Right renal pelvis (tissue), 4 donors: ENCODE measurements around the gene SNORC. TPM values are rescaled to one million over a fixed set of nuclear protein-coding genes. Genes with fewer than 3 reads are reported as not detected.

ENCODE experiments used
- DNase-seq, 4 donors: peaks; one replicate each; pipeline ENCODE4 v3.0.0-alpha.2; 2013; ENCODE audit warnings: low read depth in 4 of 4, low spot score in 3 of 4, missing footprints in 1 of 4
- polyA plus RNA-seq, 4 donors: library from polyadenylated mRNA; unstranded; fragments of 120-200 nt; gene quantifications; one replicate each; pipeline ENCODE4 v1.2.1, GENCODE V29; 2013; ENCODE audit not compliant: insufficient read length in 4 of 4

The SNORC gene
- polyA plus RNA-seq, 4 donors, result 1.3 to 2.7 (median 2.2) TPM

DNA sequence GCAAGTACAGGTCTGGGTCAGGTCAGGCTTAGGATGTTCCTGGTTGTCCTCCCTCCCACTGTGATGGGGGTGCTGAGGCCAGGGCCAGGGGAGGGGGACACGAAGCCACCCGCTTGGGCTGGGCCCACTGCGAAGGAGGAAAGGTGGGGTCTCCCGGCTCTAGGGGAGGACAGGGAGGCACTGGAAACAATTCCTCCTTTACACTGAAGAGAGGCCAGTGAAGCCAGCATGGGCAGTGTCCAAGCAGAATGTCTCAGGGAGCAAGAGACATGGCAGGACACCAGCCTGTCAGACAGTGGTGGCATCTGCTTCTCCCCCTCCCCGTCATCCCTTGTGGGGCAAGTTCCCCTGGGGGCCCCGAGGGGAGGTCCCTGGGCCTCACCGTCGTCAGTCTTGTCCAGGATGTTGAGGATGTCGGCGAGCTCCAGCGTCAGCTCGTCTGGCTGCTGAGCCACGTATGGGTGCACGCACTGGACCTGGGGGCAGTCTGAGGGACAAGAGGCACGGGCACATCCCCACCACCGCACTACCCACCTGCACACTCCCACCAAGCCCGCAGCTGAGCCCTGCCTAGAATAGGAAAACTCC is 10.8 kb downstream of the SNORC start:
- no peak for DNase-seq

DNA sequence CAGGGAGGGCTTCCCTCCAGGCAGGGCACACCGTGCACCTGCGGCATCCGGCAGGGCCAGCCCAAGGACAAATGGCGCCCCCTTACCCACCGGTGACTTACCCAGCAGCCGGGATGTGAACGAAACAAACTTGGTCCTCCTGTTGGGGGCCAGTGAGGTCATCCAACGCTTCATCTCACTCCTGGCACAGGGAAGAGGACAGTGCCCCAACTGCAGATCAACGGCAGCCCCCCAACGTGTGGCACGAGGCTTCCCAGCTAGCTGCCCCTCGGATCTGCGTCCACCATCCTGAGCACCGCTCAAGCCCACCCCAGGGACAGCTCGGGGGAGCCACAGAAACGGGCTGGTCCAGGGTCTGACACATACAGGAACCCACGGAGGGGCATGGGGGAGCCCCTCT is 12.0 kb downstream of the SNORC start:
- no peak for DNase-seq

DNA sequence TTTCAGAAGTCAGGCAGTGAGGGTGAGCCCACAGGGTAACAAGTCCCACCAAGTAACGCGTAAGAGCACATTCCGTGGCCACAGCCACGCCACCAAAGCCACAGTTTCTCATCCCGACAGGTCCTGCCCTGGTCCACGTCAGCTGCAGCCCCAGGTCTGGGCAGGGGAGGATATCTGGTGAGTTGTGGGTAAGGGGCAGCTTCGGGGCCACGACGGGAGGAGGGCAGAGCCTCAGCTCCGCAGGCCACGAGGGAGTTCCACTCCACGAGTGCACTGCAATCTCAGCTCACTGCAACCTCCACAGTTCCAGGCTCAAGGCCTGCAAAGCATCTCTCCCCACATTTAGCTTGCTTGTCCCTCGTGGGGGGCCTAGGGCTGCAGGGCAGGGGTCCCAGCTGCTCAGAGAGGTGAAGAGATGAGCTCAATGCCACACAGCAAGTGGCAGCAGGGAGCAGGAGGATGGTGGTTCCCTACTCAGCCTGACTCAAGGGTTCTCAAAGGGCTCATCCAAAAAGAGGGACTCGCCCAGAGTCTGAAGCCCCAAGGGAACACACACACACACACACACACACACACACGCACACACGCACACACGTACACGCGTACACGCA is 12.5 kb downstream of the SNORC start:
- DNase-seq, result no peak

DNA sequence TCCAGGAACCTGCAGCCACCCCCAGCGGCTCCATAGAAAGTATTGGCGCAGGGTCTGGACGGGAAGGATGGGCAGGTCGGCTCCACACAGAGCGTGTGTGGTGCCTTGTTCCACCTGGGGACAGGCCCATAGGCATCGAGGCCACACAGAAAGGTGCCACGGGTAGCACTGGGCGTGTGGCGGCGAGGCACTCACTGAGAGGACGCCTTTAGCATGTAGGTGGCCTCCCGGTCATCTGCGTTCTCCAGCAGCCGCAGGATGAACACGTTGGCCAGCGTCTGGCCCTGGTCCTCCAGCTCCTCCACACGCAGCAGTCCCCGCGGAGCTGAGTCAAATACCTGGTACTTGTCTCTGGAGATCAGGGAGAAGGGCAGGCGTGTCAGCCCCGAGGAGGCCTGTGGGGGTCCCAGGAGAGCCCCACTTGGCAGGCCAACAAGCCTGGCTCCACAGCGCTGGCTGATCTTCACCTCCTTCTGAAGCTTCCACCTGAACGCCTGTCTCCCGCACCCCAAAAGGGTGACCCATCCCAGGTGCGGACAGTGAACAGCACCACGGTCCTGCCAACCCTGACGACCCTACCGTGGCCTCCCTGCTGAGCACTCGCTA is 13.2 kb downstream of the SNORC start:
- DNase-seq, result no peak

DNA sequence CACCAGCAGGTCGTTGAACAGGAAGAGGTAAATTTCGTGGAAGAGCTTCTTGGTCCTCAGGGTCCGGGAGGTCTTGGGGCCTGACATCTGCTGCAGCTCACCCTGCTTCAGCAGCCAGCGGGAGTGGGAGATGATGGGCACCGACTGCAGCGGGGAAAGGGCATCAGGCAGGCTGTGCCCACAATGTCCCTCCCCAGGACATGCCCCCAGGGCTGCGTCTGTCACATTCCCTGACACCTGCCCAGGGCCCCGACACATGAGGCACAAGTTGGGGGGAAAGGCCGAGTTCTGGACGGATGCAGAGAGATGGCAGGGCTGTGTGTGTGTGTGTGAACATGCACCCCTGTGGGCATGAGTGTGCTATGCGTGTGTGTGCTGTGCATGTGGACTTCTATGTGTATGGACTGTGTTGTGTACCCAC is 13.9 kb downstream of the SNORC start:
- no peak for DNase-seq

DNA sequence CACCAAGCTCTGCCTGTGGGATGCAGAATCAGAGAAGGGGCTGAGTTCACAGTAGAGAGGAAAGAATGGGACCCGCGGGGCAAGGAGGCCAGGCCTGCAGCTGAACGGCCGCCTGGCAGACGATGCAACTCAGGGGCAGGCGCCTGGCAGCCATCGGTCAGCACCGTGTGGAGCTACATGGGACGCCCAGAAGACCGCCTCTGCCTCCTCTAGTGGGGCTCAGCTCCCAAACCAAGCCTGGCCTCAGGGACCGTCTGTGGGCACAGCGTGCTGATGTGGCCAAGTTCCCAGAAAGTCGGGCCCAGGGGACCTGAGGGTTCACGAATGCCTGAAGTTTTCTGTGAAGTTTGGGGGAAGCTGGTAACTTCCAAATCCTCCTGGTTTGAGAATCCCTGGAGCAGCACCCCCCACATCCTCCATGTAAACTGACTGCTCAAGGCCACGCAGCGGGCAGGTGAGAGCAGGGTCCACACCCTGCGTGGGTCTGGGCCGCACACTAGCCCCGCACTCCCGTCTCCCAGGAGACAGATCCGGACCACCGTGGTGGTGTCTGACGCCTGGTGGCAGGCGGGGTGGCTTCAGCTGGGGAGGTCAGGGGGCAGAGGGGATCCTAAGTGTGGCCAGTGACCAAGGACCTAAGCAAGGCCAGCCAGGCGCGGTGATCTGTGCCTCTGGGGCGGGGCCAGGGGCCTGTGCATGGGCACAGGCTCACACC is 14.6 kb downstream of the SNORC start:
- DNase-seq, result no peak

DNA sequence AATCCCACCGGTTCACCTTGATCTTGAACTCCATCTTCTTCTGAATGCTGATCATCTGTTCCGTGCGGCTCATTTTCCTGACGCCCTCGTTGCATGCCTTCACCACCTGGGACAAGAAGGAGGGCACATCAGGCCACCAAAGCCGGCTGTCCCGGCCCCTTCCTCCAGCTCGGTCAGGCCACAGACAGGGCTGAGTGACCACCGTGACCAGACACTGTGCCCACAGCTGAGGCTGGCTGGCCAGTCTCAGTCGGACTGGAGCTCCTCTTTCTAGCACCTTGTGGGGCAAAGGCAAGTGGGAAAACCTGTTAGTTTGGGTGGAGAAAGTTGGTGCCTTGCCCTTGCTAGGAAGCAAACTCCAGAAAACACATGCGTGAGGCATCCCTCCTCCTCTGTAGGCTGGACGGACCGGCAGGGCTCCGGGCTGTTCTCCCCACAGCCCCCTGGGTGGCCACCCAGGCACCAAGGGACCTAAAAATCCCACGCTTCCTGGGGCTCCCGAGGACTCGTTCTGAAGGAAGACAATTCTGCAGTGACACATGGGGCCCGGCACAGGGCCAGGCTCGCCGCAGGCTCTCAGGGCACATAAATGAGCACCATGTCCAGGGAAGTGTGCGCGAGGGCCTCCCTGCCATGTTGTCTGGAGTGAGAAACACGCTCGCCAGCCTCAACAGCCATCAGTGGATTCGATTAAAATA is 15.3 kb downstream of the SNORC start:
- DNase-seq, result no peak

DNA sequence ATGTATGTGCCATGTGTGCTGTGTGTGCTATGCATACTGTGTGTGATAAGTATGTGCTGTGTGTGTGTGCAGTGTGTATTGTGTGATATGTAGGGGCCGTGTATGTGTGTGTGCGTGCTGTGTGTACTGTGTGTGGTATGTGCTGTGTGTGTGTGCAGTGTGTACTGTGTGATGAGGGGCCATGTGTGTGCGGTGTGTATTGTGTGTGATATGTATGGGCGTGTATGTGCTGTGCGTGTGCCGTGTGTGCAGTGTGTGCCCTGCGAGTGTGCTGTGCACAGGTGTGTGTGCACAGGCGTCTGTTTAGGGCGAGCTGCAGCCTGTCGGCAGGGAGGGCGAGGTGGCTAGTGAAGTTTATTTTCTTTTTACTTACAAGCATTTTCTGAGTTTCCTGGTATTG is 16.1 kb downstream of the SNORC start:
- DNase-seq, result no peak

DNA sequence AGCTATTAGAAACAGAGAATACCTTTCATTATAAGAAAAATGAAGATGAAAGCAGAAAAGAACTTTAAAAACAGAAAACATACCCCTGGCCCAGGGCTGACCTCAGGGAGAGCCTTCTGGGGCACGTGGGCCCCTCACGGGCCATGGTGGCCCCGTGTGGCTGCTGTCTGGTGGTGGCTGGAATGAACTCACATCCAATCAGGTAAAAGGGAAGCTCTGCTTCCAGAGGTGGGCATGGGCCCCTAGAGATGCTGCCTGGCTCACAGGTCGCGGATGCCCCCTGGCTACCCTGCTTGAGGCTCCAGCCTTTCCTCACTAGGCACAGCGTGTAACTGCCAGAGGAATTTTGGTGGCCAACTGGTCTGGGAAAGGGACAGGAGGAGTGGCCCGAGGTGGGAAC is 16.6 kb downstream of the SNORC start:
- DNase-seq, result no peak

DNA sequence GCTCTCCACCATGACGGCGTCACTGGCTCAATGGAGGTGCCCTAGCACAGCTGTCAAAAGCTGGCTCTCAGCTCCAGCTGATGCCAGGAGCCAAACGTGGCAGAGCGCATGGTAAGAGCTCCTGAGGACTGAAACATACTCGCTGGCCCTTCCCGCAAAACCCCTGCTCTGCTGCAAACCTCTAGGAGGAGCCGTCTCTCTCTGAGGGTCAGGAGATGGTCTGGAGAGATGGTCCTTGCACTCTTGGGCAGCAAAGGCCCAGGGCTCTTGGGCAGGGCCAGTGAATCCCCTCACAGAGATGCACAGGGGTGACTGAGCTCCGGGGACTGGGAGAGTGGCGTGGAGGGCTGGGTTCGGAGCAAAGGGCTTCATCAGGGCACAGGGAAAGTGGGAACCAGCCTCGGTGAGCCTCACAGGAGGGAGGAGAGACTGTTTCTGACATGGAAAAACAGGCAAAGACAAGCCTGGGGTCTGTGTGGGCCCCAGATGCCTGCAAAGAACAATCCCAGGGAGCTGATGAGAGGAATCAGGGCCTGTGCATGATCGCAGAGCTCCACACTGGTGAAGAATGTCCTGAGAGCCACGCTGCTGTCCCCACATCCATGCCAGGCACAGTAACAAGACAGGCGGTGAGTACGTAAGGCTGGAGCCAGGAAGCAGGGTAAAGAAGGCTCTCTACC is 17.2 kb downstream of the SNORC start:
- no peak for DNase-seq

DNA sequence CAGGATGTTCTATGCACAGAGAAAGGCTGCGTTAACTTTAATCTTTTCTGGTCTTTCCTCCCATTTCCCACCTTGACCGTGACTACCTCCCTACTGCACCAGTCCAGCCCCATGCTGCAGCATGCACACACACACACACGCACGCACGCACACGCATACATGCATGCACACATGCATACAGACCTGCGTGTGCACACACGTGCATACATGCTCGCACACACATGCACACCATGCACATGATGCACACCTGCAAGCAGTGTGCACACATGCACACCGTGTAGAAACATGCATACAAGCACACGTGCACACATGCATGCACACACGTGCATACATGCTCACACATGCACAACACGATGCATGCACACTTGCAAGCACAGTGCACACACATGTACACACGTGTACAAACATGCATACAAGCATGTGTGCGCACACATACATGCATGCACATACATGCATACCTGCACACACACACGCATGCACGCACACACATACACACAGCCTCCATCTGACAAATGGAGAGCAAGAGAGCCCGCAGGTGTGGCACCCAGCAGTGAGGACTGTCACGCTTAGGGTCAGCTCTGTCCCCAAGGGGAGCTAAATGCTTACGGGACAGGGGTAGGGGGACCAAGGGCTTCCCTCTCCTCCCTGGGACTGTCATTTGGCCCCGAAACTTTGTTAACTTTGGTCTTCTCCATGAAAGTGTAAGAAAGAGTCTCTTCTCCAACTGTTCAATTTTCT is 18.2 kb downstream of the SNORC start:
- no peak for DNase-seq

DNA sequence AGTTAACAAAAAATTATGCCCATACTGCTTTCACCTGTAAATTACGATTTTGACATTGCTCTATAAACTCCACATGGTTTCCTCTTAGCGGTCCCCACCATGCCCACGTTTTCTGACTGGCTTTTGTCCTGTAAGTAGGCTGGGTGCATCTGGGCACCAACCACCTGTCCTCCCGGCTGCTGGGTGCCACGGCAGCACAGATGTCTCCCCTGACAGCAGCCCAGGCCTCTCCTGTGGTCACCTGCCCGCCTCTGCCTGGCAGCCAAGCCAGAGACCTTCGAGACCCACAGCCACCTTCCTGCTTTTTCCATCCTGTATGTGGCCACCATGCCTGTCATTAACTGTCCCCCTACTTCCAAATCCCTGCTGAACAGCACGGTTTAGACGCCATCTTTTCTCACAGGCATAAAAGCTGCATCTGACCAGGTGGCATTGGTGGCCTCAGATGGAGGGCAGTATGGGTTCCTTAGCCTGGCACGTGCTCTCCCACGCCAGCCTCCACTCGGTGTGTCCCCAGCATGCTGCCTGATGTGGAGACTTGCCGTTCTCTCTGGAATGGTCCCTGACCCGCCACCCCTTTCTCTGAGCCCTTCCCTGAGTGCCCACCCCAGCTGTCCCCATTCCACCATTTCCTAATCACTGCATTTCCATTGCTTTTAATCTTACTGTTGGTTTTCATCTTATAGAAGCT is 18.9 kb downstream of the SNORC start:
- no peak for DNase-seq

DNA sequence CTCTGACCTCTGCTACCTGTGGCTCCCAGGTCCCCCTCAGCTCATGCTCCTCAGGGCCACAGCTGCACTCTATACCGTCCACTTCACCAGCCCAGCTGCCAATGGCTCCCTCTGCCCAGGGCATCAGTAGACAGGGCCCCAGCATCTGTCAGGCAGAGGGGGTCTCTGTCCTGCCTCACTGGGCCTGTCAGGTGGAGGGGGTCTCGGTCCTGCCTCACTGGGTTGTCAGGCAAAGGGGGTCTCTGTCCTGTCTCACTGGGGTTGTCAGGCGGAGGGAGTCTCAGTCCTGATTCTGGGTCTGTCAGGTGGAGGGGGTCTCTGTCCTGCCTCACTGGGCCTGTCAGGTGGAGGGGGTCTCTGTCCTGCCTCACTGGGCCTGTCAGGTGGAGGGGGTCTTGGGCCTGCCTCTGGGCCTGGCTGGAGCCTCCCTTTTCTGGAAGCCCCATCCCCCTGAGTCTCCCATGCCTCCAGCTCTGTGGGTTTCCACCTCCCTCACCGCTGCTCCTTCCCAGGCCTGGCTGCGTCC is 19.9 kb downstream of the SNORC start:
- DNase-seq, result no peak

DNA sequence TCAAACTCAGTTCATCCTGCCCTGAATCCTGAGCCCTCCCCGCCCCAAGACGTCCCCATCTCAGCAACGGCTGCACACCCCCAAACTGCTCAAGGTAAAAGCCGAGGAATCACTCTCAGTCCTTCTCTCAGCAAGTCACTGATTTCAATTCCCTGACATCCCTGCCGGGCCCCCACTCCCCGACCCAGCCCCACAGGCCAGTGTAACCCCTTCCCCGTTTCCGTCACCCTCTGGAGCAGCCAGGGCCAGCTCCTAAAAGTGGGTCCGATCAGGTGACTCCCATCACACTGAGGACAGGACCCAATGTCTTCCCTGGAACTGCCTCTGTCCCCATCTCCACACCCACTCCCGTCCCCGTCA is 20.5 kb downstream of the SNORC start:
- DNase-seq, result no peak

DNA sequence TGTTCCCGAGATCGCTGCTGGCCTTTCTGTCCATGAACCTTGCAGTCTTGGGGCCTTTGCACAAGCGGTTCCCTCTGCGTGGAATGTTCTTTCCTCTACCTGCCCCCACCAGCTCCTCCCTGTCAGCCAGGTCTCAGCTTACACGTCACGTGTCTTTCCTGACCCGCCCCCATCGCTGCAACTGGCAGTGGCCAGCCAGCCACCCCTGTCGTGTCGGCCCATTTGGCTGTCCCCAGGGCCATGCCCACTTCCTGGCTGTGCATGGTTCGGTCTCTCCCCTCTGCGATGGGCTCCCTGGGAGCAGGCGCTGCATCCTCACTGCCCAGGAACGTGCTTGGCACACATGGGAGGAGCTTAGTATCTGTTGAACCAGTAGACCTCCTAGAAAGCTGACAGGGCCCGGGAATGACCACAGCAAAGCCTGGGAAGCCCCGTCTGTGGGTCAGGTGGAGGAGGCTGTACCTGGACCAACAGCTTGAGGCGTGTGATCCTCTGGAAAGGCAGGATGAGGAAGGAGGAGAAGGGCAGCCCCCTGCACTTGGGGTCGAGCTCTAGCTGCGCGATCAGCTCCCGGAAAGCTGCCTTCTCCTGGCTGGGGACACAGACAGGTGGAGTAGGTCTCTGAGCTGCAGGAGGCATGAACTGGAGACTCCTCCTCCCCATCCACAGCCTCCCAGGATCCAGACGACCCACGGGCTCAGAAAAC is 21.0 kb downstream of the SNORC start:
- DNase-seq, result peak in 2 of 4 donors; percentile 18 to 49

DNA sequence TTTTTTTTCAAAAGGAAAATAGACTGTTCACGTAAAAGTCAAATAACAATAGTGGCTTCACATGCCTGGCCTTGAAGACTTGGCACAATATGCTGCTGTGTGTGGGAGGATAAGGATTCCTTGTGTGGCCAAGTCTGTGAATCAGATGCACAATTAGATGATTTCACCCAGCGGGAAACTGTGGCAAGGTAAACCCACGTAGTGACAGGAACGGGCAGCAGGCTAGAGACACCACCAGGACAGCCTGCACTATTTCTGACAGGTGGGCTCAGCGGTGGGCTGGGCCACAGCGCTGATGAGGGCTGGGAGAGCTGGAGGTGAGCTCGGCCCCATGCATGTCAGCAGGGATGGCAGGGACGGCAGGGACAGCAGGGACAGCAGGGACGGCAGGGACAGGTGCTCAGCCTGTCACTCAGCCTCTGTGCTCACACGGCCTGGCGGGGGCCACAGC is 21.6 kb downstream of the SNORC start:
- DNase-seq, result no peak

DNA sequence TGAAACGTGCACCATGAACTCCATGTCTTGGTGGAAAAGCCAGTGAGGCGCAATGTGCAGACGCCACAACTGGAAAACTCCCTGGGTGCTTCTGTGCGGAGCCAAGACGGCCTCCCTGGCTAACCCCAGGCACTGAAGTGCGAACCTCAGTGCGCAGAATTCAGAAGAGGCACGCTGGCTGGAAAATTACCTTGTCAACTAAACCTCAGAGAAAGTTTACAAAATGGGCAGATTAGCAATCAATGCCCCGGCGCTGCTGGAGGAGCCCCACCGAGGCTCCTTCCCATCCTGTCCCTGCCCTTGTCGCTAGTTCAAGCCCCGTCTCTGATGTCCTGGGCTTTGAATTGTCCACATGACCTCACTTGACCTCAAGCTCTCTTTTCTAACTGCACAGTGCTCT is 22.2 kb downstream of the SNORC start:
- DNase-seq, result no peak

DNA sequence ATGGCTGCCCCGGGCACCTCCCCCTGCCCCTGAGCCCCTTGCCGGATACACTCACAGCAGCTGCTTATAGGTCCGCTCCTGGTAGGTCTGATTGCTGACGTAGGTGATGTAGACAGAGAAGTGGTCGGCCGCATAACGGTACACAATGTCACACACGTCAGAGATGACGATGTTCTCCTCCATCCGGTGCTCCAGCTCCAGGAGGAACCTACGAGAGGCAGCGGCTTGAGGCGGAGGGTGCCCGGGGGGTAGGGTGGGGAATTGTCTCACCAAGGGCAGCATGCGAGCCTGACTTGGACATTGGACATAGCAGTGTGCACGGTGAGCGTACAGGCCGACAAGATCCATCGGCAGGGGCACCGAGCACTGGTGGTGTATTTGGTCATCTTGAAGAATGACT is 22.8 kb downstream of the SNORC start:
- DNase-seq, result no peak
